IgD-negative memory B cell (primary cell): Measurements from ENCODE around the gene SCD. TPM values are rescaled to one million over a fixed set of nuclear protein-coding genes. Genes with fewer than 3 reads are reported as not detected.

Experiments
- H3K27ac Mint-ChIP-seq, 3 donors: one replicate each; pipeline ENCODE4 v1.8.0; 2020 to 2022; ENCODE audit warnings: mild to moderate bottlenecking in 3 of 3, mixed read lengths in 3 of 3, moderate library complexity in 1 of 3
- H3K27me3 Mint-ChIP-seq: one replicate; pipeline ENCODE4 v1.8.0; 2021; ENCODE audit warnings: mixed read lengths
- H3K36me3 Mint-ChIP-seq: one replicate; pipeline ENCODE4 v1.8.0; 2020; ENCODE audit warnings: mild to moderate bottlenecking, mixed read lengths
- H3K4me1 Mint-ChIP-seq, 3 donors: one replicate each; pipeline ENCODE4 v1.8.0; 2020 to 2022; ENCODE audit warnings: mixed read lengths in 3 of 3, mild to moderate bottlenecking in 1 of 3
- H3K4me3 Mint-ChIP-seq, 4 donors: one replicate each; pipeline ENCODE4 v1.8.0; 2020 to 2022; ENCODE audit warnings: mild to moderate bottlenecking in 4 of 4, mixed read lengths in 4 of 4, moderate library complexity in 3 of 4
- H3K9me3 Mint-ChIP-seq, 3 donors: one replicate each; pipeline ENCODE4 v1.8.0; 2020 to 2021; ENCODE audit warnings: mixed read lengths in 3 of 3, mild to moderate bottlenecking in 1 of 3
- polyA plus RNA-seq: library from polyadenylated mRNA; unstranded; fragments of 300-500 nt; fragmentation: Illumina TruSeq; gene quantifications from one replicate; pipeline ENCODE4 v1.2.3, GENCODE V29; 2021

SCD gene
- polyA plus RNA-seq, 1 donor from 2014 or later, result 2.2 TPM

- H3K4me1 Mint-ChIP-seq, result peaks cover 2 to 4% (median 3%) of the 10 kb centered on the region in 3 donors
- peaks cover 0 to 1% (median 0%) of the 10 kb centered on the region in 3 donors for H3K9me3 Mint-ChIP-seq
- no peak overlapping the region for H3K27ac Mint-ChIP-seq
- no peaks in the 10 kb centered on the region for H3K36me3 Mint-ChIP-seq
- H3K4me3 Mint-ChIP-seq, result no peak overlapping the region
- H3K27me3 Mint-ChIP-seq, result peaks cover 7% of the 10 kb centered on the region
These were observed 44.4 kb downstream of the SCD start for GRCh38 chr10:100391163-100392002.

- H3K27ac Mint-ChIP-seq, result no peak overlapping the region
- H3K4me3 Mint-ChIP-seq, result no peak overlapping the region
- H3K9me3 Mint-ChIP-seq, result peaks cover 0 to 1% (median 0%) of the 10 kb centered on the region in 3 donors
- peaks cover 2 to 4% (median 3%) of the 10 kb centered on the region in 3 donors for H3K4me1 Mint-ChIP-seq
- peaks cover 2% of the 10 kb centered on the region for H3K36me3 Mint-ChIP-seq
- H3K27me3 Mint-ChIP-seq, result peaks cover 8% of the 10 kb centered on the region
These were observed 45.6 kb downstream of the SCD start for GRCh38 chr10:100392686-100393003.

GRCh38 chr10:100395626-100396025 lies 48.6 kb downstream of the SCD start:
- H3K9me3 Mint-ChIP-seq, result peaks cover 0 to 1% (median 0%) of the 10 kb centered on the region in 3 donors
- peaks cover 0 to 1% (median 0%) of the 10 kb centered on the region in 3 donors for H3K4me1 Mint-ChIP-seq
- H3K27ac Mint-ChIP-seq, result no peak overlapping the region
- H3K36me3 Mint-ChIP-seq, result peaks cover 2% of the 10 kb centered on the region
- no peak overlapping the region for H3K4me3 Mint-ChIP-seq
- H3K27me3 Mint-ChIP-seq, result peaks cover 7% of the 10 kb centered on the region

- Mint-ChIP-seq H3K4me3 (no peak overlapping the region), H3K9me3 (peaks cover 0 to 1% (median 0%) of the 10 kb centered on the region in 3 donors), H3K27me3 (peaks cover 9% of the 10 kb centered on the region), H3K27ac (no peak overlapping the region), H3K36me3 (peaks cover 2% of the 10 kb centered on the region), H3K4me1 (no peaks in the 10 kb centered on the region)
These were observed 49.6 kb downstream of the SCD start for GRCh38 chr10:100396605-100397004.

- H3K4me3 Mint-ChIP-seq, result no peak overlapping the region
- H3K27ac Mint-ChIP-seq, result no peak overlapping the region
These were observed 54.7 kb downstream of the SCD start for GRCh38 chr10:100401631-100402328.

GRCh38 chr10:100403734-100404133 lies 56.7 kb downstream of the SCD start:
- Mint-ChIP-seq H3K27ac (no peak overlapping the region), H3K4me1 (no peaks in the 10 kb centered on the region), H3K36me3 (no peaks in the 10 kb centered on the region), H3K27me3 (peaks cover 11% of the 10 kb centered on the region), H3K4me3 (no peak overlapping the region), H3K9me3 (peaks cover 0 to 2% (median 0%) of the 10 kb centered on the region in 3 donors)

More at GRCh38 chr10:100401631-100402328, 54.7 kb downstream of the SCD start:
- Mint-ChIP-seq H3K36me3 (no peaks in the 10 kb centered on the region), H3K4me1 (no peaks in the 10 kb centered on the region), H3K27me3 (peaks cover 11% of the 10 kb centered on the region), H3K9me3 (peaks cover 0 to under 1% (median 0%) of the 10 kb centered on the region in 3 donors)

GRCh38 chr10:100413173-100413572 lies 66.1 kb downstream of the SCD start:
- no peaks in the 10 kb centered on the region for H3K4me1 Mint-ChIP-seq
- peaks cover 18% of the 10 kb centered on the region for H3K27me3 Mint-ChIP-seq
- no peak overlapping the region for H3K27ac Mint-ChIP-seq
- peaks cover 1% of the 10 kb centered on the region for H3K36me3 Mint-ChIP-seq
- H3K9me3 Mint-ChIP-seq, result peaks cover 0 to 4% (median 0%) of the 10 kb centered on the region in 3 donors
- H3K4me3 Mint-ChIP-seq, result no peak overlapping the region

Other genes starting within 250 kb of the SCD start
- gene ERLIN1, start 161.2 kb upstream of the SCD start, polyA plus RNA-seq, result 8.7 TPM
- gene CHUK, start 117.6 kb upstream of the SCD start, polyA plus RNA-seq, result 7.6 TPM
- 26.7 TPM for gene CWF19L1, start 79.6 kb upstream of the SCD start, polyA plus RNA-seq
- gene BLOC1S2, start 60.6 kb upstream of the SCD start, polyA plus RNA-seq, result 103 TPM
- not detected for gene PKD2L1, start 17.0 kb upstream of the SCD start, polyA plus RNA-seq
- gene WNT8B, start 115.8 kb downstream of the SCD start, polyA plus RNA-seq, result not detected
- gene SEC31B, start 172.6 kb downstream of the SCD start, polyA plus RNA-seq, result 0.13 TPM
- gene NDUFB8, start 182.6 kb downstream of the SCD start, polyA plus RNA-seq, result 353 TPM
- 26.7 TPM for gene HIF1AN, start 188.7 kb downstream of the SCD start, polyA plus RNA-seq